ENCODE data around the gene PI4KA.
"Not testable (repeated sequence)": the region's sequence is repeated elsewhere in the genome, so short reads cannot be mapped to it uniquely, and the experiment has no call there.

PI4KA gene

DNA sequence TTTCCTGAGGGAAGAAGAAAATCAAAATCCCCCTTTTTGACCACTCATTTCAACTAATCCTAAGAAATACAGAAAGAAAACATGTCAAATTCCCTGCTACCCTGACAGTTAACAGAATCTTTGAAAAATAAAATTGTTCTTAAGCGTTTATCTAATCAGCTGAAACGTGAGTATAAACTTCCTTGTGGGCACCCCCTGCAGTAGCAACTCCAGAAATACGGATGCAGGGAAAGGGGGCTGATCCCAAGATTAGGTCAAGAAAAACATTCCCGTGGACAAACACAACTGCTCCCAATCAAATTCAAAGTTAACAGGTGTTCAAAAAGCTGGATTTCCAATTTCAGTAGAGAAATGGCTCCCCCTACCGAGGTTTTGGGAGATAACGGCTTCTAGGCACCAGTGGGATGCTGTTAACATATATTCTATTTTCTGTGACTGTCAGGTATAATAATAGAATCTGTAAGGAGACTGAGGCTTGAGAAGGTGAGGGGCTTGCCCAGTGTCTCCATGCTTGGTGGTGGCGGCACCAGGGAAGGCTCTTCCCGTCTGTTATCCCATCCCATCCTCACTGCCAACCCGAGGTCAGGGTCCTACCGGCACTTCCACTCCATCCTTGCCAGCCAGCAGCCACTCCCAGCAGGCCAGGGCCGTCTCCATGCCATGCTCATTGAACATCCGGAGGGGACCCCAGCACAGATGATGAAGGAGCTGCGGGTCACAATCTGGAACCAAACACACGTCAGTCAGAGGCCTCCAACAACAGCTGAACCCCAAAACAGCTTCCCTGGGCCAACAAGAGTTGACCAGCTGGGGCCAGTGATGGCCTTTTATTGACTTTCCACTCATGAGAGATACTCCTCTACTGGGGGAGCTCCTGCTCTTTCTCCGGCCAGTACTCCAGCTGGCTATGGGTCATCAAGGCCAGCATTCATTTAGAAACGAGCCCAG lies 116.7 kb downstream of the PI4KA start:
- Histone ChIP-seq H3K27me3 (ENCODE audit: control insufficient read depth, insufficient read depth, low read length, poor library complexity, severe bottlenecking) (no peaks in the 10 kb centered on the region), H3K4me3 (ENCODE audit: insufficient read depth, low read depth, low read length) (no peak overlapping the region), H3K36me3 (ENCODE audit: control insufficient read depth, insufficient read depth, low read length) (peaks cover 11% of the 10 kb centered on the region), H3K4me1 (ENCODE audit: control insufficient read depth, insufficient read depth, low read length) (no peaks in the 10 kb centered on the region), H3K27ac (ENCODE audit: insufficient read depth, low read depth, low read length, poor library complexity, severe bottlenecking) (no peak overlapping the region), H3K9me3 (ENCODE audit: control insufficient read depth, low read length) (no peaks in the 10 kb centered on the region)
- 76 to 78% methylated on average over 16 of the region's 16 CpGs for WGBS, 2 experiments

DNA sequence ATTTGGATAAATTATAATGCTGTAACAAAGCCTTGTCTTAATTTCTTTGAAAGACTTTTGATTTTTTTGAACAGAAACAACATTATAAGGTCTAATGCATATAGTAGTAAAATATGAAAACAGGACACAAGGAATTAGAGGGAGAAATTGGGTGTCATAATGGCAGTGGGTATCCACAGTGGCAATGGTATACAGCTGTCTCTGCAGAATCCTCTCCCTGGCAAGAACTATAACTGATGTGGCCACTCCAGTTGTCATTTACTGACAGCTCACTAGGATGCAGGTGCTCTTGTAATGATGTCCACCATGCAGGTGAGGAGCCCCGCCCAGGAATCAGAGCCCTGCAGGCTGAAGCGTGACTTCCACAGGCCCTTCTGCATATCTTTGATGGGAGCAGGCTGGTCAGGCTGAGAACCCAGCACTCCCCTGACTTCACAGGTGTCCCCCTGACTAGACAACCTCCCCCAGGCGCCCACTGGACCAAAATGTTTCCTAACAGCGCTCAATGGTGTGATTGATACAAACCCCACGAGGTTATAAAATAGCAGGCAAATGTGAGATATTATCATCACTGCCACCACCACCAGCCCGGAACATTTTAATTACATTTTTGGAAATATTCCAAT lies 117.5 kb downstream of the PI4KA start:
- WGBS, 2 experiments = 95 to 98% methylated on average over 6 of the region's 6 CpGs
- no peaks in the 10 kb centered on the region for H3K9me3 ChIP-seq (ENCODE audit: control insufficient read depth, low read length)
- no peak overlapping the region for H3K27ac ChIP-seq (ENCODE audit: insufficient read depth, low read depth, low read length, poor library complexity, severe bottlenecking)
- no peak overlapping the region for H3K4me3 ChIP-seq (ENCODE audit: insufficient read depth, low read depth, low read length)
- H3K27me3 ChIP-seq (ENCODE audit: control insufficient read depth, insufficient read depth, low read length, poor library complexity, severe bottlenecking) = no peaks in the 10 kb centered on the region
- H3K36me3 ChIP-seq (ENCODE audit: control insufficient read depth, insufficient read depth, low read length) = peaks cover 11% of the 10 kb centered on the region
- H3K4me1 ChIP-seq (ENCODE audit: control insufficient read depth, insufficient read depth, low read length) = no peaks in the 10 kb centered on the region

DNA sequence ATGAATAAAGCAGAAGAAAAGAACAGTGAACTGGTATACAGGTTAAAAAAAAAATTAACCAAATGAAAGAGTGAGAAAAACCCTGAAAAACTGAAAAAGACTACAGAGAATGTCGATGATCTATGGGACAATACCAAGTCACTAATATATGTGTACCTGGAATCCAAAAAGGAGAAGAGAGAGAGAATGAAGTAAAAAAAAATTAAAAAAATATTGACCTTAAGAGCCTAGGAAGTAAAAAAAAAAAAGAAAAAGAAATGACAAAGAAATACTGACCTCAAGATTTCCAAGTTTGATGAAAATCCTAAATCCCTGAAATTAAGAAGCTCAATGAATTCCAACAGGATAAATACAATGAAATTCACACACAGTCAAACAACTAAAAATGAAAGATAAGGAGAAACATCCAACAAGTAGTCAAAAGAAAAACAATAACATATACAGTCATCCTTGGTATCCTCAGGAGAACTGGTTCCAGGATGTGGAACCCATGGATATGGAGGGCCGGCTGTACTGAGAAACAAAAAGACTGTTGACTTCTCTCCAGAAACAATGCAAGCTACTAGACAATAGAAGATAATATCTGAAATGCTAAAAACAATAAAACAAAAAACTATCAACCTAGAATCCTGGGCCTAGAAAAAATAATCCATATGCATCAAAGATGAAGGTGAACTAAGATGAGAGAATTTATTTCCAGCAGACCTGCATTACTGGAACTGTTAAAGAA lies 118.2 kb downstream of the PI4KA start:
- Histone ChIP-seq H3K27me3 (ENCODE audit: control insufficient read depth, insufficient read depth, low read length, poor library complexity, severe bottlenecking) (no peaks in the 10 kb centered on the region), H3K4me3 (ENCODE audit: insufficient read depth, low read depth, low read length) (no peak overlapping the region), H3K27ac (ENCODE audit: insufficient read depth, low read depth, low read length, poor library complexity, severe bottlenecking) (no peak overlapping the region), H3K4me1 (ENCODE audit: control insufficient read depth, insufficient read depth, low read length) (no peaks in the 10 kb centered on the region), H3K36me3 (ENCODE audit: control insufficient read depth, insufficient read depth, low read length) (peaks cover 11% of the 10 kb centered on the region), H3K9me3 (ENCODE audit: control insufficient read depth, low read length) (no peaks in the 10 kb centered on the region)
- 96 to 100% methylated on average over 2 of the region's 2 CpGs for WGBS, 2 experiments

DNA sequence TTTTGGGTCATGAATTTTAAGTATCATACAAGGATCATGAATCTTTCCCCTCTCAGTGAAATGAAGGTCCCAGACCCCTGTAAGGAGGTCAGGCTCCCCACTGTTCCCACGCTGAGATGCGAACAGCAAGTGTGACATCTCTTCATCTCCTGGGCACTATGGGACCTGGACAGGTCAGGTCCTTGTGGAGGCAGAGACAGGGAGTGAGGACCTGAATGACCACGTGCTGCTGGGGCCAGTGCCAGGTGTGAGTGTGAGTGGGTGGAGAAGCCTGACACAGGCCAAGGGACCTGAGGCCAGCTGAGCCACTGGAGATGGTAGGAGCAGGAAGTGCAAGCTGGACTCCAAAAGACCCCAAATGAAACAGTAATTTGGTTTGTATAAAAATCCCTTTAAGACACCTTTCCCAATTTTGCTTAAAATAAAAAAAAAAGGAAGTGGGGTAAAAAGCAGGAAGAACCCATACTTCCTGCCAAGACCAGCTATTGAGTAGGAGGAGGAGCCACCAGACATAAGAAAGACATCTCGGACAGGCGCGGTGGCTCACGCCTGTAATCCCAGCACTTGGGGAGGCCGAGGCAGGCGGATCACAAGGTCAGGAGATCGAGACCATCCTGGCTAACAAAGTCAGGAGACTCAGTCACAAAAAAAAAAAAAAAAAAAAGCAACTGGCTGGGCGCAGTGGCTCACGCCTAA lies 120.1 kb downstream of the PI4KA start:
- Histone ChIP-seq H3K27ac (ENCODE audit: insufficient read depth, low read depth, low read length, poor library complexity, severe bottlenecking) (no peak overlapping the region), H3K36me3 (ENCODE audit: control insufficient read depth, insufficient read depth, low read length) (peaks cover 11% of the 10 kb centered on the region), H3K4me1 (ENCODE audit: control insufficient read depth, insufficient read depth, low read length) (no peaks in the 10 kb centered on the region), H3K27me3 (ENCODE audit: control insufficient read depth, insufficient read depth, low read length, poor library complexity, severe bottlenecking) (no peaks in the 10 kb centered on the region), H3K4me3 (ENCODE audit: insufficient read depth, low read depth, low read length) (no peak overlapping the region), H3K9me3 (ENCODE audit: control insufficient read depth, low read length) (no peaks in the 10 kb centered on the region)
- 93 to 98% methylated on average over 11 to 12 of the region's 12 CpGs for whole genome bisulfite sequencing, 2 experiments

DNA sequence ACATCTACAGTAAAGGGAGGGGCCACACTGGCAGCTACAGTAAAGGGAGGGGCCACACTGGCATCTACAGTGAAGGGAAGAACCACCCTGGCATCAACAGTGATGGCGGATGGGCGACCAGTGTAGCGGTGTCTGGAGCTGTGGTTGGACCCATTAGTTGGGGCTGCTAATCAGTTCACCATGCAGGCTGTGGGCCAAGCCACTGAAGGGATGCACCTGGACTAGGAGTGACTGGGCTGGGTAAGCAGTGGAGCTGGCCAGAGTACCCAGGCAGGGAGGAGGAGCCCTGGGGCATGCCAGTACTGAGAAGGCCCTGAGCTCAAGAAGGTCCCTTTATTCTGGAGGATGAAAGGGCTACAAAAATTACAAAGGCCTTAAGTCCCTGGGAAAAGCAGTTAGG lies 121.7 kb downstream of the PI4KA start:
- peaks cover 11% of the 10 kb centered on the region for H3K36me3 ChIP-seq (ENCODE audit: control insufficient read depth, insufficient read depth, low read length)
- H3K4me1 ChIP-seq (ENCODE audit: control insufficient read depth, insufficient read depth, low read length); H3K27ac ChIP-seq (ENCODE audit: insufficient read depth, low read depth, low read length, poor library complexity, severe bottlenecking); H3K9me3 ChIP-seq (ENCODE audit: control insufficient read depth, low read length); H3K27me3 ChIP-seq (ENCODE audit: control insufficient read depth, insufficient read depth, low read length, poor library complexity, severe bottlenecking); H3K4me3 ChIP-seq (ENCODE audit: insufficient read depth, low read depth, low read length): not testable (repeated sequence)
- 94 to 98% methylated on average over 3 of the region's 3 CpGs for WGBS, 2 experiments

DNA sequence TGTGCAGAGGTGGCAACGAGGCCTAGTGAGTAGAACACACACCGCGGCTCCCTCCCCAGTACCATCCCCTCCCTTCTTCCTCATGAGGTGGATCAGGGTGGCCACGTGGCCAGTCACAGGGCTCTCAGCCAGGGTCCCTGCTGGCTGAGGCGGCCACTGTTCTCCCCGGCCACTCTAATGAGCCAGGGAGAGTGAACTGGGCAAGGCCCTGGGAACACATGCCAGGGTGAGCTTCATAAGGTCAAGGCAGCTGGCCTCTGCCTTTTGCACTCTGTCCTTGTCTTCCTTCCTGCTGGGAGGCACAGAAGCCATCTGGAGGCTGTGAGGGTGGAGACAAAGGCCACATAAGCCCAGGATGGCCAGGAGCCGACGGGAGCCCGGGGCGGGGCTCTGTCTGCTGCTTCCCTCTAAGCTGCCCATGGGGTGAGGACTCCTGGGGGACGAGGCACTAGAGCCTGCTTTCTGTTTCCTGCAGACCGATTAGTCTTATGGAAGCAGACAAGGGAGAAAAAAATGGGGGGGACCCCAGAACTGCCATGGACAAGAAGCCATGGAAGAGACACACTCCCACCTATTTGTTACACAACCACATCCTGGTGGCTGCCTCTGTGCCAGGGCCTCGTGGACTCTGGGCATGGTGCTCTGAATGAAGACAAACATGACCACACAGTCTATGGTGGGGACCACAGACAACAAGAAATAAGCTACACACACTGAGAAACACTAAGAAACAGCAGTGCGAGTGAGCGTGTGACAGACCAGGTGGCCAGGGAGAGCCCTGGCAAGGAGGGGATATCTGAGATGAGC lies 123.1 kb downstream of the PI4KA start:
- WGBS, 2 experiments = 87 to 92% methylated on average over 8 to 9 of the region's 15 CpGs
- H3K27ac ChIP-seq (ENCODE audit: insufficient read depth, low read depth, low read length, poor library complexity, severe bottlenecking); H3K4me1 ChIP-seq (ENCODE audit: control insufficient read depth, insufficient read depth, low read length); H3K9me3 ChIP-seq (ENCODE audit: control insufficient read depth, low read length); H3K36me3 ChIP-seq (ENCODE audit: control insufficient read depth, insufficient read depth, low read length); H3K27me3 ChIP-seq (ENCODE audit: control insufficient read depth, insufficient read depth, low read length, poor library complexity, severe bottlenecking); H3K4me3 ChIP-seq (ENCODE audit: insufficient read depth, low read depth, low read length): not testable (repeated sequence)

DNA sequence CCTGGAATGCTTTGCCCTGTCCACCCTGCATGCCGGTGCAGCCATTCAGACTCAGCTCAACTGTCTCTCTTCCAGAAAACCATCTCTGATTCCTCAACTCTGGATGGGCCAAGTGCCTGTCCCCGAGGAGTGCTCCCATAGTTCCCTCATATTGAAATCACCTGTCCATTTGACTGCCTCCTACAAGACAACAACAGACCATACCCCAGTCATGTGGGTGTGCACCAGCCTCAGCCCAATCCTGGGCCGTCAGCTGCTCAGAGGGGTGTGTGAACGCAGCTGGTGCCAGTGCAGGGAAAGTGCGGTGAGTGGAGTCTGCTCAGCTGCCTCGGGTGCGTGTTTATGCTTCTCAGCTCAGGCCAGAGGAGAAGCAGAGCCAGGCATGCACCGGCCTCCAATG lies 126.2 kb downstream of the PI4KA start:
- H3K36me3 ChIP-seq (ENCODE audit: control insufficient read depth, insufficient read depth, low read length); H3K9me3 ChIP-seq (ENCODE audit: control insufficient read depth, low read length): not testable (repeated sequence)

DNA sequence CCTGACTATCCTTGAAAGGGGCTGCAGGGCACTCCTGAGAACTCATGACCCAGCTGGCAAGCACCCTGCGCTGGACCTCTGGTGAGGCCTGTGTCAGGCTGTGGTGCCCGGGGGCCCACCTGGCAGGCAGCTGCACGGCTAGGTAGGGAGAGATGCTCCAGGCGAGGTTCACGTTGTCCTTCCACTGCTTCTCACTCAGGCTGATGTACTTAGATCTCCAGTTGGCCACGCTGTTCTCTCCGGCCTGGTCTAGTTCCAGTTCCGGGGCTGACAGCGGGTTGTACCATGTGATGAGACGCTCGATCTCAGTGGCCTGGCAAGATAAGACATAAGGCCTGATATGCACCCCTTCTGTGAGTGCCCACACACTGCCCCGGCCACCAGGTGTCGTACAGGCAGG lies 129.4 kb downstream of the PI4KA start:
- Histone ChIP-seq H3K27me3 (ENCODE audit: control insufficient read depth, insufficient read depth, low read length, poor library complexity, severe bottlenecking) (no peaks in the 10 kb centered on the region), H3K9me3 (ENCODE audit: control insufficient read depth, low read length) (no peaks in the 10 kb centered on the region), H3K4me3 (ENCODE audit: insufficient read depth, low read depth, low read length) (no peak overlapping the region), H3K36me3 (ENCODE audit: control insufficient read depth, insufficient read depth, low read length) (peaks cover 13% of the 10 kb centered on the region), H3K4me1 (ENCODE audit: control insufficient read depth, insufficient read depth, low read length) (no peaks in the 10 kb centered on the region), H3K27ac (ENCODE audit: insufficient read depth, low read depth, low read length, poor library complexity, severe bottlenecking) (no peak overlapping the region)
- 95 to 96% methylated on average over 13 of the region's 13 CpGs for WGBS, 2 experiments

More for the DNA sequence above, 126.2 kb downstream of the PI4KA start:
- not testable (repeated sequence) for H3K27me3 ChIP-seq (ENCODE audit: control insufficient read depth, insufficient read depth, low read length, poor library complexity, severe bottlenecking); H3K27ac ChIP-seq (ENCODE audit: insufficient read depth, low read depth, low read length, poor library complexity, severe bottlenecking); H3K4me3 ChIP-seq (ENCODE audit: insufficient read depth, low read depth, low read length); H3K4me1 ChIP-seq (ENCODE audit: control insufficient read depth, insufficient read depth, low read length)
- 91 to 93% methylated on average over 4 of the region's 8 CpGs for WGBS, 2 experiments

DNA sequence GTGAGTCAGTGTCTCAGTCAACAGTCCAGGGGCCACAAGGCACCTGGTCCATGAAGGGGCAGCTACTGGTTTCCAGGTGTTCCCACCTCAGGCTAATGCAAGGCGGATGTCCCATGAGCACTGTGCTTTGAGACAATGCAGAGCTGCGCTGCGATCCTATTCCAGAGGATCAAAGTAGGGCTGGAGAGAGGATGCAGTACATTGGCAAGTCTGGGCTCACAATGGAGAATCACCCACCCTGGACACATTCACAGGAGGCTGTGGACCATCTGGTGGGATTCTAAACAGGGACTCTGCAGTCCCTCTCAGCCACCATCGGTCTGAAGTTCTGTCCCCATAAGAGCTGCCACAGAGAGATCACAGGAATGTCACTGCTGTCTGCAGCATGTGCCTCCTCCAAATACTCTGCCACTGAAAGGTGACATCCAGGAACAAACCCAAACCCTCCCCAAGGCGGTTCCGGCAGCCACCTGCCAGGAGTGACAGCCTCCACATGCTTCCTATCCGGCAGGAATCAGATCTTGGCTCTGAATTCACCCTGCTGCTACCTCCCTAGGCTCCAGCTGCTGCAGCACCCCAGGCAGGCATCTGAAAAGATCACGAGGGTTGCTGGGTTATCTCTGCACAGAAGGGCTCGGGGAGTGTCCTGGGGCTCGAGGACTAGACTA lies 130.0 kb downstream of the PI4KA start:
- WGBS, 2 experiments = 94 to 96% methylated on average over 10 of the region's 10 CpGs
- no peak overlapping the region for H3K27ac ChIP-seq (ENCODE audit: insufficient read depth, low read depth, low read length, poor library complexity, severe bottlenecking)

More for the DNA sequence above, 130.0 kb downstream of the PI4KA start:
- Histone ChIP-seq H3K4me3 (ENCODE audit: insufficient read depth, low read depth, low read length) (no peak overlapping the region), H3K4me1 (ENCODE audit: control insufficient read depth, insufficient read depth, low read length) (no peaks in the 10 kb centered on the region), H3K36me3 (ENCODE audit: control insufficient read depth, insufficient read depth, low read length) (peaks cover 13% of the 10 kb centered on the region), H3K9me3 (ENCODE audit: control insufficient read depth, low read length) (no peaks in the 10 kb centered on the region), H3K27me3 (ENCODE audit: control insufficient read depth, insufficient read depth, low read length, poor library complexity, severe bottlenecking) (no peaks in the 10 kb centered on the region)
